Stomach (tissue), 9 donors: ENCODE data around the gene FHOD3. TPM values are rescaled to one million over a fixed set of nuclear protein-coding genes. Genes with fewer than 3 reads are reported as not detected.

Source experiments
- DNase-seq, 2 donors: peaks; one replicate each; pipeline versions ENCODE4 v3.0.0 to v3.0.0-alpha.2; 2013 to 2019
- H3K27ac ChIP-seq, 5 donors: fragments of 200-600 bp in 4 of 5; sonication (generic) in 4 of 5; one replicate each; pipeline ENCODE4 v1.5.1; 2013 to 2019; ENCODE audit warnings: mild to moderate bottlenecking in 1 of 5, moderate library complexity in 1 of 5
- H3K27me3 ChIP-seq, 3 donors: fragments of 200-600 bp; sonication (generic); one replicate each; pipeline ENCODE4 v1.5.1; 2017 to 2019; ENCODE audit warnings: mixed run types in 1 of 3
- H3K36me3 ChIP-seq, 4 donors: fragments of 200-600 bp; sonication (generic); 1 replicate in 3 of 4; 2 replicates in 1 of 4; pipeline ENCODE4 v1.5.1; 2016 to 2019
- H3K4me1 ChIP-seq, 4 donors: fragments of 200-600 bp; sonication (generic); one replicate each; pipeline ENCODE4 v1.5.1; 2016 to 2019
- H3K4me3 ChIP-seq, 4 donors: fragments of 200-600 bp; sonication (generic) in 3 of 4; one replicate each; pipeline ENCODE4 v1.5.1; 2016 to 2019; ENCODE audit warnings: mild to moderate bottlenecking in 1 of 4
- H3K9me3 ChIP-seq, 4 donors: fragments of 200-600 bp; sonication (generic); one replicate each; pipeline ENCODE4 v1.5.1; 2016 to 2019
- EP300 ChIP-seq: sonication (generic); formaldehyde crosslinking; IDR thresholded peaks from one replicate; pipeline ENCODE4 v1.6.1; 2017; ENCODE audit warnings: antibody characterized with exemption
- POLR2A ChIP-seq, 4 donors: fragments of 450-650 bp; IDR thresholded peaks; one replicate each; pipeline ENCODE4 v1.6.1; 2016; ENCODE audit warnings: antibody characterized with exemption in 4 of 4, control low read depth in 2 of 4, mild to moderate bottlenecking in 1 of 4, moderate library complexity in 1 of 4
- POLR2AphosphoS5 ChIP-seq, 3 donors: sonication (generic); formaldehyde crosslinking; IDR thresholded peaks; one replicate each; pipeline ENCODE4 v1.6.1; 2016; ENCODE audit warnings: antibody characterized with exemption in 3 of 3
- WGBS, 5 donors: extraction: QIAGEN DNeasy Blood & Tissue Kit in 3 of 5; methylation state at CpG; one replicate each; pipeline versions ENCODE4 v1.1.5 to v1.1.7; 2013 to 2018; 5-methylcytosine and 5-hydroxymethylcytosine counted together
- intact Hi-C: fragments of 100-400 bp; cut with DNase I; formaldehyde crosslinking; loops from one replicate; pipeline ENCODE4 v1.15.1; 2023; ENCODE audit warnings: low total_unique reads
- polyA plus RNA-seq, 3 donors: library from polyadenylated mRNA; stranded (reverse); fragments of 200-250 nt; gene quantifications; one replicate each; pipeline ENCODE4 v1.2.3, GENCODE V29; 2013
- total RNA-seq, 5 donors: library from RNA; depleted of rRNA; stranded (reverse); fragments of >200 nt; gene quantifications; one replicate each; pipeline versions ENCODE4 v1.1.0 to v1.2.3, GENCODE V29; 2014 to 2016
- TF ChIP-seq, protein P1 (sequence below), 7 experiments: fragments of 450-650 bp in 4 of 7; fragments of 200-600 bp in 3 of 7; sonication (generic) in 3 of 7; IDR thresholded peaks; one replicate each; pipeline ENCODE4 v1.5.1; 2016 to 2019; ENCODE audit warnings: antibody characterized with exemption in 7 of 7, control low read depth in 2 of 7, mild to moderate bottlenecking in 1 of 7
- donor health status: healthy with polysubstance abuse.
- donor health status: Bipolar disorder and iron deficiency.
- donor health status: healthy.

Gene FHOD3
- total and polyA plus RNA-seq, 8 donors = under 0.01 to 9.1 (median 4.6) TPM

DNA sequence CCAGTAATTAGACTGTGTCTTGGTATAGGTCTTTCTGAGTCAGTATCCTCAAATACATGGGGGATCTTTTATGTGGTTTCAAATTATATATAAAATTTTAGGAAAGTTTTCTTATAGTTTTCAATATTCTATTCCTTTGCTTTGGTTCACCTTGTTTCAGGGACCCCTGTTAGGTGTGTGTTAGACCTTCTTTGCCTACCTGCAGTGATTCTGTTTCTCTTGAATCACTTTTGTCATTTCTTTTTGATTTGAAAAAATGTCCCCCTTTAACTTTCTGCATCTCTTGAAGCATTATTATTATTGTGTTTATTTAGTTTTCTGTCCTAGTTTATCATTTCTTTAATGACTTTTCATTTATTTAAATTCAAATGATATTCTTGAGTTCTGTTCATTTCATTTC lies 98.7 kb downstream of the FHOD3 start:
- no peak for DNase-seq
- Histone ChIP-seq H3K36me3 (no peaks in the 10 kb centered on the region), H3K27ac (no peak overlapping the region), H3K27me3 (no peaks in the 10 kb centered on the region), H3K4me3 (no peak overlapping the region), H3K9me3 (peaks cover 4 to 25% (median 8%) of the 10 kb centered on the region in 4 donors), H3K4me1 (no peaks in the 10 kb centered on the region)
- intact Hi-C loops = no loop called here
- TF ChIP-seq POLR2AphosphoS5 (IDR thresholded peaks at IDR 0.05) (no peak), EP300 (no peak), POLR2A (IDR thresholded peaks at IDR 0.05) (no peak)
- TF ChIP-seq, protein P1, sequence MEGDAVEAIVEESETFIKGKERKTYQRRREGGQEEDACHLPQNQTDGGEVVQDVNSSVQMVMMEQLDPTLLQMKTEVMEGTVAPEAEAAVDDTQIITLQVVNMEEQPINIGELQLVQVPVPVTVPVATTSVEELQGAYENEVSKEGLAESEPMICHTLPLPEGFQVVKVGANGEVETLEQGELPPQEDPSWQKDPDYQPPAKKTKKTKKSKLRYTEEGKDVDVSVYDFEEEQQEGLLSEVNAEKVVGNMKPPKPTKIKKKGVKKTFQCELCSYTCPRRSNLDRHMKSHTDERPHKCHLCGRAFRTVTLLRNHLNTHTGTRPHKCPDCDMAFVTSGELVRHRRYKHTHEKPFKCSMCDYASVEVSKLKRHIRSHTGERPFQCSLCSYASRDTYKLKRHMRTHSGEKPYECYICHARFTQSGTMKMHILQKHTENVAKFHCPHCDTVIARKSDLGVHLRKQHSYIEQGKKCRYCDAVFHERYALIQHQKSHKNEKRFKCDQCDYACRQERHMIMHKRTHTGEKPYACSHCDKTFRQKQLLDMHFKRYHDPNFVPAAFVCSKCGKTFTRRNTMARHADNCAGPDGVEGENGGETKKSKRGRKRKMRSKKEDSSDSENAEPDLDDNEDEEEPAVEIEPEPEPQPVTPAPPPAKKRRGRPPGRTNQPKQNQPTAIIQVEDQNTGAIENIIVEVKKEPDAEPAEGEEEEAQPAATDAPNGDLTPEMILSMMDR (IDR thresholded peaks at IDR 0.05) = no peak

GRCh38 chr18:36397033-36397432 lies 99.5 kb downstream of the FHOD3 start:
- Histone ChIP-seq H3K36me3 (no peaks in the 10 kb centered on the region), H3K27me3 (no peaks in the 10 kb centered on the region), H3K9me3 (peaks cover 4 to 25% (median 8%) of the 10 kb centered on the region in 4 donors), H3K4me1 (no peaks in the 10 kb centered on the region), H3K27ac (no peak overlapping the region), H3K4me3 (no peak overlapping the region)
- intact Hi-C loops = no loop called here
- no peak for TF ChIP-seq POLR2A (IDR thresholded peaks at IDR 0.05)
- TF ChIP-seq EP300 = no peak
- TF ChIP-seq, protein P1 (IDR thresholded peaks at IDR 0.05) = no peak
- TF ChIP-seq POLR2AphosphoS5 (IDR thresholded peaks at IDR 0.05) = no peak
- DNase-seq = no peak

DNA sequence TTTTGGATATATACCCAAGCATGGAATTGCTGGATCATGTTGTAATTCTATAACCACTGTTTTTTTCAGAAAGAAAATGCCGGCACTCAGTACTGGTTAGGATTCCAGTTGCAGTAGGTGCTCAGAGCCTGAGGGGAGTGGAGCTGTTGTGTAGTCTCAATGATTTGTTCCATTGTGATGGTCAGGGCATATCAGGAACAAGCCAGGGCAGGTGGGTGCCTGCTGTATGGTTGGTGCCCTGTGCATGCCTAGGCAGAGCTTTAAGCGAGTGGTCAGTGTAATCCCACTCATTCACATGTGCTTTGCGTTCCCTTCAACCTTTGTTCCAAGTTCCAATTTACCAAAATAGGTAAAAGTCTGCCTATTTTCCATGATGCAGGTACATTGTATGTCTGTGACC lies 100.9 kb downstream of the FHOD3 start:
- Histone ChIP-seq H3K27me3 (no peaks in the 10 kb centered on the region), H3K4me1 (no peaks in the 10 kb centered on the region), H3K36me3 (no peaks in the 10 kb centered on the region), H3K9me3 (peaks cover 4 to 25% (median 8%) of the 10 kb centered on the region in 4 donors), H3K4me3 (no peak overlapping the region), H3K27ac (no peak overlapping the region)
- TF ChIP-seq POLR2AphosphoS5 (IDR thresholded peaks at IDR 0.05) = no peak
- TF ChIP-seq EP300 = no peak
- TF ChIP-seq, protein P1 (IDR thresholded peaks at IDR 0.05) = no peak
- TF ChIP-seq POLR2A (IDR thresholded peaks at IDR 0.05) = no peak
- intact Hi-C loops = no loop called here
- 84 to 91% (median 90%) methylated on average over 3 of the region's 3 CpGs for WGBS, 5 donors
- DNase-seq = no peak

GRCh38 chr18:36399055-36399454 lies 101.5 kb downstream of the FHOD3 start:
- intact Hi-C loops = no loop called here
- Histone ChIP-seq H3K27me3 (no peaks in the 10 kb centered on the region), H3K27ac (no peak overlapping the region), H3K9me3 (peaks cover 4 to 21% (median 8%) of the 10 kb centered on the region in 4 donors), H3K36me3 (no peaks in the 10 kb centered on the region), H3K4me3 (no peak overlapping the region), H3K4me1 (no peaks in the 10 kb centered on the region)
- DNase-seq = no peak
- WGBS, 5 donors = 54 to 71% (median 64%) methylated on average over 4 of the region's 4 CpGs
- TF ChIP-seq POLR2AphosphoS5 (IDR thresholded peaks at IDR 0.05) (no peak), EP300 (no peak), POLR2A (IDR thresholded peaks at IDR 0.05) (no peak)
- TF ChIP-seq, protein P1 (IDR thresholded peaks at IDR 0.05) = no peak
